ENCODE measurements around the gene NAGPA. TPM values are rescaled to one million over a fixed set of nuclear protein-coding genes. Genes with fewer than 3 reads are reported as not detected.
A peak's percentile ranks its signal among the peaks of the same experiment; 100 is the strongest.

The NAGPA gene
- total and polyA plus RNA-seq, 7 donors: 4.4 to 12.3 (median 6.9) TPM

DNA sequence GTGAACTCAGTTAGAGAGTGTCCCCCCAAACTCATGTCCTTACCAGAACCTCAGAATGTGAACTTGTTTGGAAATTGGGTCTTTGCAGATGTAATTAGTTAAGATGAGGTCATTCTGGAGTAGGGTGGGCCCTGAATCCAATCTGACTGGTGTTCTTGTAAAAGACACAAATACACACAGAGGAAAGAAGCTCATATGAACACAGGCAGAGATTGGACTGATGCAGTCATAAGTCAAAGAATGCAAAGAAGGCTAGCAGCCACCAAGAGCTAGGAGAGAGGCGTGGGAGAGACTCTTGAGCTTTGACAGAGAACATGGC lies 2.1 kb upstream of the NAGPA start:
- intact Hi-C loops (cut with DNase I): loop anchor here in 1 of 2 donors (10.0 kb wide), 1 partner anchor 59 kb away; the partner anchor contains the start of gene EEF2KMT
- 78 to 94% (median 93%) methylated on average over 1 of the region's 1 CpG for WGBS, 3 donors
- Histone ChIP-seq H3K9me3 (no peaks in the 10 kb centered on the region), H3K27ac (no peak overlapping the region), H3K4me3 (no peak overlapping the region), H3K27me3 (ENCODE audit: insufficient read depth in 3 of 3, low read length in 2 of 3) (no peaks in the 10 kb centered on the region), H3K36me3 (ENCODE audit: insufficient read depth in 1 of 2, low read depth in 1 of 2) (peaks cover 0 to 10% of the 10 kb centered on the region in 2 donors), H3K4me1 (peaks cover 13% of the 10 kb centered on the region)
- no peak for ATAC-seq
- TF ChIP-seq, protein P1, sequence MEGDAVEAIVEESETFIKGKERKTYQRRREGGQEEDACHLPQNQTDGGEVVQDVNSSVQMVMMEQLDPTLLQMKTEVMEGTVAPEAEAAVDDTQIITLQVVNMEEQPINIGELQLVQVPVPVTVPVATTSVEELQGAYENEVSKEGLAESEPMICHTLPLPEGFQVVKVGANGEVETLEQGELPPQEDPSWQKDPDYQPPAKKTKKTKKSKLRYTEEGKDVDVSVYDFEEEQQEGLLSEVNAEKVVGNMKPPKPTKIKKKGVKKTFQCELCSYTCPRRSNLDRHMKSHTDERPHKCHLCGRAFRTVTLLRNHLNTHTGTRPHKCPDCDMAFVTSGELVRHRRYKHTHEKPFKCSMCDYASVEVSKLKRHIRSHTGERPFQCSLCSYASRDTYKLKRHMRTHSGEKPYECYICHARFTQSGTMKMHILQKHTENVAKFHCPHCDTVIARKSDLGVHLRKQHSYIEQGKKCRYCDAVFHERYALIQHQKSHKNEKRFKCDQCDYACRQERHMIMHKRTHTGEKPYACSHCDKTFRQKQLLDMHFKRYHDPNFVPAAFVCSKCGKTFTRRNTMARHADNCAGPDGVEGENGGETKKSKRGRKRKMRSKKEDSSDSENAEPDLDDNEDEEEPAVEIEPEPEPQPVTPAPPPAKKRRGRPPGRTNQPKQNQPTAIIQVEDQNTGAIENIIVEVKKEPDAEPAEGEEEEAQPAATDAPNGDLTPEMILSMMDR (IDR thresholded peaks at IDR 0.05): no peak
- DNase-seq: no peak

DNA sequence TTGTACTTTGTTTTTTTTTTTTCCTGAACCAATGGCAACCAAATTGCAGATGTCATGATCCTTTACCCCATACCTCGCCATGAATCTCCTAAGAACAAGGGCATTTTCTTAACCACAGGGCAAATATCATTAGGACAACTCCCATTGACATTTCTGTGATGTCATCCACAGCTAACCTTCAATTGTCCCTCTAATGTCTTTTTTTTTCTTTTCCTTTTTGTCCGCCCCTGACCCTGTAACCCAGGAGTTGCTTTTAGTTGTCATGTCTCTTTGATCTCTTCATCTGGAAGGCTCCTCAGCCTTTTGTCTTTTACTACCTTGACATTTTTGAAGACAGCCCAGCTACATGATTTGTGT lies 410 bp upstream of the NAGPA start:
- Histone ChIP-seq H3K4me1 (peaks cover 13% of the 10 kb centered on the region), H3K27ac (peak overlapping the region; percentile 78), H3K4me3 (peak overlapping the region; percentile 95), H3K27me3 (ENCODE audit: insufficient read depth in 3 of 3, low read length in 2 of 3) (no peaks in the 10 kb centered on the region), H3K9me3 (no peaks in the 10 kb centered on the region), H3K36me3 (ENCODE audit: insufficient read depth in 1 of 2, low read depth in 1 of 2) (peaks cover 0 to 19% of the 10 kb centered on the region in 2 donors)
- ATAC-seq (no peak), DNase-seq (no peak)
- intact Hi-C loops (cut with DNase I): loop anchor here in 1 of 2 donors (10.0 kb wide), 1 partner anchor 61 kb away; the partner anchor contains the start of gene EEF2KMT
- TF ChIP-seq, protein P1 (IDR thresholded peaks at IDR 0.05): no peak
- WGBS, 3 donors: 9 to 18% (median 15%) methylated on average over 2 of the region's 2 CpGs

DNA sequence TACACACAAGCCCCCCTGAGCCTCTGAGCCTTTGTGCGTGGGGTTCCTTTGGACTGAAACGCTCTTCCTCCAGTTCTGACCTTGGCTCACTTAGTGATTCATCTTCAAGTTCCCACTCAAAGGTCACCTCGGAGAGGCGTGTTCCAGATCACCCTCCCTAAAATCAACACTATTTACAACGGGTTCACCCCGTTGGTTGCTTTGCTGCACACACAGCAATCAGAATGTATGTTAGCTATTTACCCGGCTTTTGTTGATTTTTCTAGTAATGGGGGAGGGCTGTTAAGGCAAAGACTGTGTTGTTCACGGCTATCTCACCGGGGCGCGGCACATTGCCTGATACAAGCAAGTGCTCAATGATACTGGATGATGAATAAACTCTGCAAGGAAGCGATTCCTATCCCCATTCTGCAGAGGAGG lies 977 bp downstream of the NAGPA start:
- DNase-seq: peak in 1 of 2 donors; percentile 39
- Histone ChIP-seq H3K4me3 (peak overlapping the region; percentile 95), H3K9me3 (no peaks in the 10 kb centered on the region), H3K36me3 (ENCODE audit: insufficient read depth in 1 of 2, low read depth in 1 of 2) (peaks cover 0 to 28% of the 10 kb centered on the region in 2 donors), H3K4me1 (peaks cover 13% of the 10 kb centered on the region), H3K27ac (peak overlapping the region; percentile 78), H3K27me3 (ENCODE audit: insufficient read depth in 3 of 3, low read length in 2 of 3) (no peaks in the 10 kb centered on the region)
- intact Hi-C loops (cut with DNase I): loop anchor here in 1 of 2 donors (10.0 kb wide), 1 partner anchor 62 kb away; the partner anchor contains the start of gene EEF2KMT
- WGBS, 3 donors: 38 to 42% (median 39%) methylated on average over 12 of the region's 12 CpGs
- TF ChIP-seq, protein P1 (IDR thresholded peaks at IDR 0.05): no peak
- ATAC-seq: no peak

DNA sequence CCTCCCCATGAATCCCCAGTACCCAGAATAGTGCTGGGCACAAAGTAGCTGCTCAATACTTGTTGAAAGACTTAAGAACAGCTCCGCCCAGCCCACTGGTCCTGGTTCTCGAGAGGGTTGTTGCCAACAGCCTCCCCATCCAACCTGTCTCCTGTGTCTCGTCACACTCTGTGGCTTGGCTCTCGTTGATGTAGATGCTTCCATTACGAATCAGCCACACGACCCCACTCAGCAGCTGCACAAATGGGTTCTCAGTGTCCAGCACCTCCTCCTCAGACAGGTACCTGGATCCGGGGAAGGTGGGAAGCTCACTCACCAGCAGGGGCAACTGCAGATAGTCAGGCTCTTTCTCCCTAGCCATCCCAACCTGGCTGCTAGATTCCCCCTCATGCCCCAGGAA lies 2.1 kb downstream of the NAGPA start:
- Histone ChIP-seq H3K9me3 (no peaks in the 10 kb centered on the region), H3K4me1 (peaks cover 13% of the 10 kb centered on the region), H3K36me3 (ENCODE audit: insufficient read depth in 1 of 2, low read depth in 1 of 2) (peaks cover 0 to 34% of the 10 kb centered on the region in 2 donors), H3K27ac (no peak overlapping the region), H3K27me3 (ENCODE audit: insufficient read depth in 3 of 3, low read length in 2 of 3) (no peaks in the 10 kb centered on the region), H3K4me3 (no peak overlapping the region)
- TF ChIP-seq, protein P1 (IDR thresholded peaks at IDR 0.05): no peak
- DNase-seq (peak in 1 of 2 donors; percentile 27), ATAC-seq (no peak)
- 78 to 87% (median 78%) methylated on average over 7 of the region's 7 CpGs for WGBS, 3 donors
- intact Hi-C loops (cut with DNase I): loop anchor here in 1 of 2 donors (10.0 kb wide), 1 partner anchor 63 kb away; the partner anchor contains the start of gene EEF2KMT

All from psoas muscle (tissue), 8 donors.